Adipose tissue (tissue), 3 donors: Measurements from ENCODE around the gene ZNF519. TPM values are rescaled to one million over a fixed set of nuclear protein-coding genes. Genes with fewer than 3 reads are reported as not detected.

ENCODE experiments used
- polyA plus RNA-seq, 3 donors: library from polyadenylated mRNA; stranded (reverse); fragments of 200-250 nt; gene quantifications; one replicate each; pipeline ENCODE4 v1.2.3, GENCODE V29; 2013
- donor health status: healthy with polysubstance abuse.
- donor health status: Bipolar disorder and iron deficiency.
- donor health status: healthy.

The ZNF519 gene
- polyA plus RNA-seq, 3 donors: 0.82 to 4.6 (median 1.2) TPM

Other genes with a start within 250 kb of the ZNF519 start
- not detected for gene MC2R, start 216.9 kb downstream of the ZNF519 start, polyA plus RNA-seq